DMS53 treated with DMSO at 0.1 percent for 48 hours (cell line): Measurements from ENCODE around the gene UBALD1.

ENCODE experiments used
- DNase-seq: peaks from one replicate; lab custom pipeline; 2025; ENCODE audit not compliant: unreplicated experiment; lab: John Stamatoyannopoulos, UW

Gene UBALD1

GRCh38 chr16:4616047-4616811 is 1.5 kb upstream of the UBALD1 start:
- peak; percentile 93 for DNase-seq

- no peak for DNase-seq
Observed at GRCh38 chr16:4615384-4616046, 827 bp upstream of the UBALD1 start.

- DNase-seq: no peak
Observed at GRCh38 chr16:4613636-4614570, 785 bp downstream of the UBALD1 start.

GRCh38 chr16:4612977-4613635 is 1.6 kb downstream of the UBALD1 start:
- no peak for DNase-seq

- DNase-seq: no peak
Observed at GRCh38 chr16:4612474-4612931, 2.2 kb downstream of the UBALD1 start.

- DNase-seq: no peak
Observed at GRCh38 chr16:4611337-4612021, 3.2 kb downstream of the UBALD1 start.

- DNase-seq: no peak
Observed at GRCh38 chr16:4610011-4611005, 4.4 kb downstream of the UBALD1 start.

- no peak for DNase-seq
Observed at GRCh38 chr16:4609200-4610010, 5.3 kb downstream of the UBALD1 start.

- no peak for DNase-seq
Observed at GRCh38 chr16:4608704-4608980, 6.0 kb downstream of the UBALD1 start.

- DNase-seq: no peak
Observed at GRCh38 chr16:4607841-4608703, 6.6 kb downstream of the UBALD1 start.

GRCh38 chr16:4606354-4606753 is 8.3 kb downstream of the UBALD1 start:
- no peak for DNase-seq

GRCh38 chr16:4604401-4604800 is 10.3 kb downstream of the UBALD1 start:
- DNase-seq: no peak

GRCh38 chr16:4603624-4604170 is 11.0 kb downstream of the UBALD1 start:
- no peak for DNase-seq

- no peak for DNase-seq
Observed at GRCh38 chr16:4602331-4602730, 12.4 kb downstream of the UBALD1 start.

- DNase-seq: no peak
Observed at GRCh38 chr16:4601864-4602186, 12.9 kb downstream of the UBALD1 start.

GRCh38 chr16:4601036-4601863 is 13.4 kb downstream of the UBALD1 start:
- no peak for DNase-seq

GRCh38 chr16:4599545-4599944 is 15.1 kb downstream of the UBALD1 start:
- DNase-seq: no peak
